HFFc6 (cell line): ENCODE measurements around the gene TMPRSS13. TPM values are rescaled to one million over a fixed set of nuclear protein-coding genes. Genes with fewer than 3 reads are reported as not detected.

Experiments
- DNase-seq: peaks from one replicate; pipeline ENCODE4 v3.0.0-alpha.2; 2018
- H3K27ac Mint-ChIP-seq: 2 replicates; pipeline ENCODE4 v1.8.0; 2020; ENCODE audit warnings: mild to moderate bottlenecking, mixed read lengths
- H3K27me3 Mint-ChIP-seq: 2 replicates; pipeline ENCODE4 v1.8.0; 2021; ENCODE audit warnings: mild to moderate bottlenecking, moderate library complexity, mixed read lengths; ENCODE audit not compliant: insufficient read depth
- H3K36me3 Mint-ChIP-seq: 2 replicates; pipeline ENCODE4 v1.8.0; 2021; ENCODE audit warnings: low read depth, mixed read lengths
- H3K4me1 Mint-ChIP-seq: 2 replicates; pipeline ENCODE4 v1.8.0; 2020; ENCODE audit warnings: low read depth, mixed read lengths
- H3K4me3 Mint-ChIP-seq: 2 replicates; pipeline ENCODE4 v1.8.0; 2020; ENCODE audit warnings: mild to moderate bottlenecking, moderate library complexity, mixed read lengths
- H3K9me3 Mint-ChIP-seq: 2 replicates; pipeline ENCODE4 v1.8.0; 2020; ENCODE audit warnings: mild to moderate bottlenecking, mixed read lengths
- total RNA-seq, 6 experiments: library from RNA; stranded (reverse); fragmentation: NEBNext Ultra II Directional; extraction: Animal tissue kit (Norgen Biotek cat#: 25700); gene quantifications; 2 replicates in 1 of 6; 3 replicates in 5 of 6; pipeline ENCODE4 v1.2.3, GENCODE V29; 2021
- TF ChIP-seq, protein P1 (sequence below): fragments of 200-600 bp; sonication (generic); IDR thresholded peaks from 2 replicates; pipeline ENCODE4 v1.5.0; 2021; ENCODE audit warnings: antibody characterized with exemption, mild to moderate bottlenecking

The TMPRSS13 gene
- total RNA-seq, 6 experiments from 2014 or later, result not detected

GRCh38 chr11:117887431-117888138 is 41.6 kb downstream of the TMPRSS13 start:
- TF ChIP-seq, protein P1, sequence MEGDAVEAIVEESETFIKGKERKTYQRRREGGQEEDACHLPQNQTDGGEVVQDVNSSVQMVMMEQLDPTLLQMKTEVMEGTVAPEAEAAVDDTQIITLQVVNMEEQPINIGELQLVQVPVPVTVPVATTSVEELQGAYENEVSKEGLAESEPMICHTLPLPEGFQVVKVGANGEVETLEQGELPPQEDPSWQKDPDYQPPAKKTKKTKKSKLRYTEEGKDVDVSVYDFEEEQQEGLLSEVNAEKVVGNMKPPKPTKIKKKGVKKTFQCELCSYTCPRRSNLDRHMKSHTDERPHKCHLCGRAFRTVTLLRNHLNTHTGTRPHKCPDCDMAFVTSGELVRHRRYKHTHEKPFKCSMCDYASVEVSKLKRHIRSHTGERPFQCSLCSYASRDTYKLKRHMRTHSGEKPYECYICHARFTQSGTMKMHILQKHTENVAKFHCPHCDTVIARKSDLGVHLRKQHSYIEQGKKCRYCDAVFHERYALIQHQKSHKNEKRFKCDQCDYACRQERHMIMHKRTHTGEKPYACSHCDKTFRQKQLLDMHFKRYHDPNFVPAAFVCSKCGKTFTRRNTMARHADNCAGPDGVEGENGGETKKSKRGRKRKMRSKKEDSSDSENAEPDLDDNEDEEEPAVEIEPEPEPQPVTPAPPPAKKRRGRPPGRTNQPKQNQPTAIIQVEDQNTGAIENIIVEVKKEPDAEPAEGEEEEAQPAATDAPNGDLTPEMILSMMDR, result no peak
- H3K27ac Mint-ChIP-seq, result no peak overlapping the region

GRCh38 chr11:117885777-117886176 is 43.4 kb downstream of the TMPRSS13 start:
- H3K9me3 Mint-ChIP-seq, result no peaks in the 10 kb centered on the region
- no peaks in the 10 kb centered on the region for H3K4me1 Mint-ChIP-seq
- no peak for DNase-seq
- no peak overlapping the region for H3K27ac Mint-ChIP-seq
- TF ChIP-seq, protein P1, result no peak
- no peak overlapping the region for H3K4me3 Mint-ChIP-seq
- no peaks in the 10 kb centered on the region for H3K36me3 Mint-ChIP-seq
- peaks cover 33% of the 10 kb centered on the region for H3K27me3 Mint-ChIP-seq

More at GRCh38 chr11:117887431-117888138, 41.6 kb downstream of the TMPRSS13 start:
- H3K4me3 Mint-ChIP-seq, result no peak overlapping the region
- no peaks in the 10 kb centered on the region for H3K9me3 Mint-ChIP-seq
- peaks cover 24% of the 10 kb centered on the region for H3K27me3 Mint-ChIP-seq
- DNase-seq, result no peak
- H3K4me1 Mint-ChIP-seq, result no peaks in the 10 kb centered on the region
- no peaks in the 10 kb centered on the region for H3K36me3 Mint-ChIP-seq

DNA sequence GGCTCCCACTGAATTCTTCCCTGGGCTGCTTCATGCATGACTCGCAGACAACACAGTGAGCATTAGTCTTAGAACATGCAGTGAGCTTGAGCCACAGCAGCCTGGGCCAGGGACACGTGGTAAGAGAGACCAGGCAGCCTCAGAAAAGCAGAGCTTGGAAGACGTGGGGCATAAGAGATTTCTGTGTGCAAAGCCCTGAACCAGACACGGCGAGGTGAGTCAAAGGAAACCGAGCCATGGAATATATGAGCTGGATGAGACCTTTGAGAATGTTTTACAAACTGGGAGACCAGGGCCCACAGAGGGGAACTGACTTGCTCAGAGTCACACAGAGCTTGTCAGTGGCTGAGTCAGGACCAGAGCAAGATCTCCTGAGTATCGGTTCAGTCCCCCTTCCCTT is 44.2 kb downstream of the TMPRSS13 start:
- no peaks in the 10 kb centered on the region for H3K36me3 Mint-ChIP-seq
- DNase-seq, result peak; percentile 8
- no peaks in the 10 kb centered on the region for H3K4me1 Mint-ChIP-seq
- H3K4me3 Mint-ChIP-seq, result no peak overlapping the region
- peaks cover 37% of the 10 kb centered on the region for H3K27me3 Mint-ChIP-seq
- H3K9me3 Mint-ChIP-seq, result no peaks in the 10 kb centered on the region
- TF ChIP-seq, protein P1, result no peak
- H3K27ac Mint-ChIP-seq, result no peak overlapping the region

- no peak for DNase-seq
- Mint-ChIP-seq H3K27me3 (peaks cover 37% of the 10 kb centered on the region), H3K9me3 (no peaks in the 10 kb centered on the region), H3K4me1 (no peaks in the 10 kb centered on the region), H3K36me3 (no peaks in the 10 kb centered on the region), H3K4me3 (no peak overlapping the region), H3K27ac (no peak overlapping the region)
- TF ChIP-seq, protein P1, result no peak
These were observed 46.1 kb downstream of the TMPRSS13 start for GRCh38 chr11:117883063-117883462.

GRCh38 chr11:117882311-117882905 is 46.8 kb downstream of the TMPRSS13 start:
- no peaks in the 10 kb centered on the region for H3K36me3 Mint-ChIP-seq
- H3K9me3 Mint-ChIP-seq, result no peaks in the 10 kb centered on the region
- peaks cover 39% of the 10 kb centered on the region for H3K27me3 Mint-ChIP-seq
- no peak for DNase-seq
- H3K4me3 Mint-ChIP-seq, result no peak overlapping the region
- TF ChIP-seq, protein P1, result no peak
- H3K4me1 Mint-ChIP-seq, result no peaks in the 10 kb centered on the region
- no peak overlapping the region for H3K27ac Mint-ChIP-seq
